Neutrophil (primary cell): Measurements from ENCODE around the gene PGAM4.

Source experiments
- H3K27ac ChIP-seq: fragments of 200-600 bp; sonication (generic); 2 replicates; pipeline ENCODE4 v1.5.1; 2016; ENCODE audit warnings: mild to moderate bottlenecking, moderate library complexity
- H3K27me3 ChIP-seq: fragments of 200-600 bp; sonication (generic); 2 replicates; pipeline ENCODE4 v1.6.0; 2016; ENCODE audit warnings: mild to moderate bottlenecking
- H3K36me3 ChIP-seq: fragments of 200-600 bp; sonication (generic); 2 replicates; pipeline ENCODE4 v1.5.1; 2017
- H3K4me1 ChIP-seq, 2 experiments: fragments of 200-600 bp in 1 of 2; sonication (generic) in 1 of 2; 1 replicate in 1 of 2; 2 replicates in 1 of 2; pipeline versions ENCODE4 v1.5.1 to v1.6.1; 2013 to 2016; ENCODE audit warnings: low read depth in 1 of 2, low read length in 1 of 2, mild to moderate bottlenecking in 1 of 2, moderate library complexity in 1 of 2; ENCODE audit not compliant: control insufficient read depth in 1 of 2, insufficient read depth in 1 of 2
- H3K4me3 ChIP-seq, 2 experiments: fragments of 200-600 bp in 1 of 2; sonication (generic) in 1 of 2; 1 replicate in 1 of 2; 2 replicates in 1 of 2; pipeline ENCODE4 v1.5.1; 2013 to 2016; ENCODE audit warnings: low read depth in 1 of 2, low read length in 1 of 2, mild to moderate bottlenecking in 1 of 2, moderate library complexity in 1 of 2
- H3K9me3 ChIP-seq: fragments of 200-600 bp; sonication (generic); 2 replicates; pipeline ENCODE4 v1.5.1; 2016
- CTCF ChIP-seq: fragments of 200-600 bp; sonication (generic); IDR thresholded peaks from 2 replicates; pipeline ENCODE4 v1.5.1; 2016; ENCODE audit warnings: antibody characterized with exemption

PGAM4 gene

GRCh38 chrX:77953708-77954107, 15.7 kb downstream of the PGAM4 start:
- TF ChIP-seq CTCF: no peak
- Histone ChIP-seq H3K4me1 (peaks cover 13 to 17% of the 10 kb centered on the region in 2 experiments), H3K4me3 (no peak overlapping the region), H3K9me3 (no peaks in the 10 kb centered on the region), H3K27me3 (no peaks in the 10 kb centered on the region), H3K36me3 (no peaks in the 10 kb centered on the region), H3K27ac (peak overlapping the region; percentile 74)

DNA sequence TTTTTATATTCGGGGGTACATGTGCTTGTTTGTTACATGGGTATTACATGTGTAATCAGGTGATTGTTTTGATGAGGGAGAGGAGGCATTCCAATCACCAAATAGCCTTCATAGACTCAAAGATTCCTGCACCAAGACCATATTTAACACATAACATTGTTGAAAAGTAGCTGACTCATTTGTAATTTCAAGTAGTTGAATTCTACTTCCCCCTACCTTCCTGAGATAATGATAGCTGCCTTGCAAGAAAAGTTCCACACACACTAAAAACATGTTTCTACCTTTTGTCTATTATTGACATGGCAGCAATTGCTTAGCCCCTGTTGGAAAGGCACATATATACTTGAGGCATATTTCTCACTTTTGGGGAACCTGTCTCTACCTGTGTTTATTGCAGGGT, 16.1 kb downstream of the PGAM4 start:
- no peaks in the 10 kb centered on the region for H3K27me3 ChIP-seq

DNA sequence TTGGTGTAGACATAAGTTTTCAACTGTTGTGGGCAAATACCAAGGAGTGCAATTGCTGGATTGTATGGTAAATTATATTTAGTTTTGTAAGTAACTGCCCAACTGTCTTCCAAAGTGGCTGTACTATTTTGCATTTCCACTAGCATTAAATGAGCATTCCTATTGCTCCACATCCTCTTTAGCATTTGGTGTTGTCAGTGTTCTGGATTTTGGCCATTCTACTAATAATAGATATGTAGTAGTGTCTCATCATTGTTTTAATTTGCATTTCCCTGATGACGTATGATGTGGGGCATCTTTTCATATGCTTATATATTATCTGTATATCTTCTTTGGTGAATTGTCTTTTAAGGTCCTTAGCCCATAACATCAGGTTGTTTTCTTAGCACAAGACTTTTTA, 17.3 kb downstream of the PGAM4 start:
- Histone ChIP-seq H3K9me3 (no peaks in the 10 kb centered on the region), H3K27me3 (no peaks in the 10 kb centered on the region), H3K4me3 (no peak overlapping the region), H3K36me3 (no peaks in the 10 kb centered on the region), H3K27ac (no peak overlapping the region), H3K4me1 (peaks cover 13 to 17% of the 10 kb centered on the region in 2 experiments)
- no peak for TF ChIP-seq CTCF

More for the DNA sequence above, 16.1 kb downstream of the PGAM4 start:
- no peak overlapping the region for H3K4me3 ChIP-seq
- H3K27ac ChIP-seq: peak overlapping the region; percentile 74
- no peaks in the 10 kb centered on the region for H3K9me3 ChIP-seq
- TF ChIP-seq CTCF: no peak
- peaks cover 13 to 17% of the 10 kb centered on the region in 2 experiments for H3K4me1 ChIP-seq
- no peaks in the 10 kb centered on the region for H3K36me3 ChIP-seq

DNA sequence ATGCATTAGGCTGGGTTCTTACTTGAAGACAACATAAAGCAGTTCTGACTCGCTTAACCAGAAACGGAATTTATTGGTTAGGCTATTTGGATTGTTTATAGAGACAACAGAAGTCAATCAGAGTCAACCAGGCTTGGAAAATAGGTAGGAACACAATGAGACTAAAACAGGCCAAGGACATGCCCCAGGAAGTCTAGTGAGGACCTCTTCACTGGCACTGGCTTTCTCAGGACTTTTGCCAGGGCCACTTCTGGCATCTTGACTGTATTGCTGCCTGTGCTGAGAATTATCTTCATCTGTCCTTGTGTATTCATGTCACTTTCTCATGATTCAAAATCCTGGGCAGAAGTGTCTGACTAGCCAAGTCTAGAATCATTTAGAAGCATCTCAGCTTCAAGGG, 19.6 kb downstream of the PGAM4 start:
- Histone ChIP-seq H3K4me3 (no peak overlapping the region), H3K27me3 (no peaks in the 10 kb centered on the region), H3K9me3 (no peaks in the 10 kb centered on the region), H3K27ac (no peak overlapping the region), H3K36me3 (no peaks in the 10 kb centered on the region), H3K4me1 (peaks cover 15 to 17% of the 10 kb centered on the region in 2 experiments)
- no peak for TF ChIP-seq CTCF

DNA sequence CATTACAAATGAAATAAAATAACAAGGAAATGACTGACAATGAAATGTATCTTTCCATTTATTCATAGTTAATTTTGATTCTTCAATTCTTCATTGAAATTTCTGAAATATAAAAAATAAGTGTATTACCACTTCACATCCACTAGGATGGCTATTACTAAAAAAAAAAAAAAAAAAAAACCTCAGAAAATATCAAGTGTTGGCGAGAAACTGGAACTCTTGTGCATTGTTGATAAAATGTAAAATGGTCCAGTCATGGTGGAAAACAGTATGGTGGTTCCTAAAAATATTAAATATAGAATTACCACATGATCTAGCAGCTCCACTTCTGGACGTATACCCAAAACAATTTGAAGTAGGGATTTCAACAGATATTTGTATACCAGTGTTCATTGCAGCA, 22.9 kb downstream of the PGAM4 start:
- Histone ChIP-seq H3K9me3 (no peaks in the 10 kb centered on the region), H3K27ac (no peak overlapping the region), H3K27me3 (no peaks in the 10 kb centered on the region), H3K36me3 (no peaks in the 10 kb centered on the region), H3K4me3 (no peak overlapping the region), H3K4me1 (peaks cover 27 to 30% of the 10 kb centered on the region in 2 experiments)
- TF ChIP-seq CTCF: no peak
